Measurements from ENCODE around the gene AFF2.

AFF2 gene

GRCh38 chrX:148811236-148811635, 310.8 kb downstream of the AFF2 start:
- TF ChIP-seq CTCF (IDR thresholded peaks at IDR 0.05; ENCODE audit: low read depth, low read length), result no peak
- H3K9me3 ChIP-seq, result no peaks in the 10 kb centered on the region
- no peaks in the 10 kb centered on the region for H3K36me3 ChIP-seq
- H3K27me3 ChIP-seq, result no peaks in the 10 kb centered on the region
- no peaks in the 10 kb centered on the region for H3K4me1 ChIP-seq
- DNase-seq, result no peak
- no peak overlapping the region for H3K4me3 ChIP-seq (ENCODE audit: low read depth, low read length)

GRCh38 chrX:148813422-148813821, 313.0 kb downstream of the AFF2 start:
- no peaks in the 10 kb centered on the region for H3K4me1 ChIP-seq
- no peak for DNase-seq
- H3K4me3 ChIP-seq (ENCODE audit: low read depth, low read length), result no peak overlapping the region
- H3K27me3 ChIP-seq, result no peaks in the 10 kb centered on the region
- TF ChIP-seq CTCF (IDR thresholded peaks at IDR 0.05; ENCODE audit: low read depth, low read length), result no peak
- no peaks in the 10 kb centered on the region for H3K36me3 ChIP-seq
- no peaks in the 10 kb centered on the region for H3K9me3 ChIP-seq

- H3K9me3 ChIP-seq, result no peaks in the 10 kb centered on the region
- DNase-seq, result no peak
- no peaks in the 10 kb centered on the region for H3K27me3 ChIP-seq
- H3K4me3 ChIP-seq (ENCODE audit: low read depth, low read length), result no peak overlapping the region
- no peak for TF ChIP-seq CTCF (IDR thresholded peaks at IDR 0.05; ENCODE audit: low read depth, low read length)
- H3K4me1 ChIP-seq, result no peaks in the 10 kb centered on the region
- no peaks in the 10 kb centered on the region for H3K36me3 ChIP-seq
Measured at GRCh38 chrX:148813967-148814366, 313.6 kb downstream of the AFF2 start.

- Histone ChIP-seq H3K4me1 (no peaks in the 10 kb centered on the region), H3K36me3 (no peaks in the 10 kb centered on the region), H3K4me3 (ENCODE audit: low read depth, low read length) (no peak overlapping the region), H3K27me3 (no peaks in the 10 kb centered on the region), H3K9me3 (no peaks in the 10 kb centered on the region)
- no peak for TF ChIP-seq CTCF (IDR thresholded peaks at IDR 0.05; ENCODE audit: low read depth, low read length)
- no peak for DNase-seq
Measured at GRCh38 chrX:148815218-148815961, 315.0 kb downstream of the AFF2 start.

GRCh38 chrX:148823986-148824385, 323.6 kb downstream of the AFF2 start:
- no peak for DNase-seq
- no peak overlapping the region for H3K4me3 ChIP-seq (ENCODE audit: low read depth, low read length)
- no peaks in the 10 kb centered on the region for H3K27me3 ChIP-seq
- H3K9me3 ChIP-seq, result no peaks in the 10 kb centered on the region
- TF ChIP-seq CTCF (IDR thresholded peaks at IDR 0.05; ENCODE audit: low read depth, low read length), result no peak
- no peaks in the 10 kb centered on the region for H3K4me1 ChIP-seq
- no peaks in the 10 kb centered on the region for H3K36me3 ChIP-seq

GRCh38 chrX:148825696-148826095, 325.3 kb downstream of the AFF2 start:
- Histone ChIP-seq H3K36me3 (no peaks in the 10 kb centered on the region), H3K9me3 (no peaks in the 10 kb centered on the region), H3K27me3 (no peaks in the 10 kb centered on the region), H3K4me3 (ENCODE audit: low read depth, low read length) (no peak overlapping the region), H3K4me1 (no peaks in the 10 kb centered on the region)
- TF ChIP-seq CTCF (IDR thresholded peaks at IDR 0.05; ENCODE audit: low read depth, low read length), result no peak
- DNase-seq, result no peak
